Astrocyte (in vitro differentiated cells and primary cell): Measurements from ENCODE around the gene PDZK1. TPM values are rescaled to one million over a fixed set of nuclear protein-coding genes. Genes with fewer than 3 reads are reported as not detected.

Source experiments
- DNase-seq: peaks from one replicate; pipeline ENCODE4 v3.0.0-alpha.2; 2010; ENCODE audit warnings: low read depth
- FAIRE-seq: peaks from 2 replicates; lab custom pipeline; 2011; peaks lifted over from hg19 to GRCh38; lab: Jason Lieb, UNC
- H2AFZ ChIP-seq: 2 replicates; pipeline ENCODE4 v1.6.0; 2012; ENCODE audit warnings: low read depth, low read length, inconsistent platforms
- H3K27ac ChIP-seq: 2 replicates; pipeline ENCODE4 v1.5.1; 2011; ENCODE audit warnings: low read depth, low read length, inconsistent platforms
- H3K27me3 ChIP-seq: 2 replicates; pipeline ENCODE4 v1.6.0; 2011; ENCODE audit warnings: low read length, inconsistent platforms; ENCODE audit not compliant: insufficient read depth
- H3K36me3 ChIP-seq: 2 replicates; pipeline ENCODE4 v1.5.1; 2011; ENCODE audit warnings: low read length, inconsistent platforms; ENCODE audit not compliant: insufficient read depth
- H3K4me1 ChIP-seq: 2 replicates; pipeline ENCODE4 v1.5.1; 2011; ENCODE audit warnings: low read length, inconsistent platforms; ENCODE audit not compliant: insufficient read depth
- H3K4me2 ChIP-seq: 2 replicates; pipeline ENCODE4 v1.6.0; 2012; ENCODE audit warnings: low read length, inconsistent platforms
- H3K4me3 ChIP-seq: 2 replicates; pipeline ENCODE4 v1.5.1; 2011; ENCODE audit warnings: low read depth, mild to moderate bottlenecking, low read length, inconsistent platforms; ENCODE audit not compliant: insufficient read depth
- H3K79me2 ChIP-seq: 2 replicates; pipeline ENCODE4 v1.6.0; 2012; ENCODE audit warnings: mild to moderate bottlenecking, low read length, inconsistent platforms; ENCODE audit not compliant: insufficient read depth
- H3K9ac ChIP-seq: 2 replicates; pipeline ENCODE4 v1.6.0; 2012; ENCODE audit warnings: mild to moderate bottlenecking, low read length, inconsistent platforms
- H3K9me3 ChIP-seq: 2 replicates; pipeline ENCODE4 v1.5.1; 2012; ENCODE audit warnings: low read depth, mild to moderate bottlenecking, low read length, inconsistent platforms; ENCODE audit not compliant: insufficient read depth
- H4K20me1 ChIP-seq: 2 replicates; pipeline ENCODE4 v1.6.0; 2012; ENCODE audit warnings: low read length, inconsistent platforms; ENCODE audit not compliant: insufficient read depth
- H3K27ac Mint-ChIP-seq: one replicate; pipeline ENCODE4 v1.8.0; 2021; ENCODE audit warnings: mild to moderate bottlenecking, mixed read lengths; ENCODE audit not compliant: unreplicated experiment
- H3K27me3 Mint-ChIP-seq: one replicate; pipeline ENCODE4 v1.8.0; 2021; ENCODE audit warnings: low read depth, mixed read lengths; ENCODE audit not compliant: unreplicated experiment
- H3K36me3 Mint-ChIP-seq: one replicate; pipeline ENCODE4 v1.8.0; 2021; ENCODE audit warnings: low read depth, mixed read lengths; ENCODE audit not compliant: unreplicated experiment
- H3K4me1 Mint-ChIP-seq: one replicate; pipeline ENCODE4 v1.8.0; 2021; ENCODE audit warnings: low read depth, mixed read lengths; ENCODE audit not compliant: unreplicated experiment
- H3K4me3 Mint-ChIP-seq: one replicate; pipeline ENCODE4 v1.8.0; 2021; ENCODE audit warnings: mild to moderate bottlenecking, moderate library complexity, mixed read lengths; ENCODE audit not compliant: unreplicated experiment
- H3K9me3 Mint-ChIP-seq: one replicate; pipeline ENCODE4 v1.8.0; 2021; ENCODE audit warnings: mild to moderate bottlenecking, mixed read lengths; ENCODE audit not compliant: unreplicated experiment
- CTCF ChIP-seq: IDR thresholded peaks from 2 replicates; pipeline ENCODE4 v1.5.1; 2011; ENCODE audit warnings: low read depth, mild to moderate bottlenecking, inconsistent platforms, low read length, moderate library complexity; ENCODE audit not compliant: insufficient read depth
- EZH2 ChIP-seq: IDR thresholded peaks from 2 replicates; pipeline ENCODE4 v1.6.1; 2012; ENCODE audit warnings: mild to moderate bottlenecking, low read length, inconsistent platforms; ENCODE audit not compliant: insufficient read depth
- total RNA-seq: library from RNA; stranded (reverse); gene quantifications from 2 replicates; pipeline ENCODE4 v1.2.1, GENCODE V29; 2021

The PDZK1 gene
- total RNA-seq, 1 donor from 2014 or later: 0.68 TPM

GRCh38 chr1:145747398-145748247 is 40.5 kb upstream of the PDZK1 start:
- FAIRE-seq (no peak), DNase-seq (no peak)
- H4K20me1 ChIP-seq: peaks cover 10% of the 10 kb centered on the region
- H3K9ac ChIP-seq: no peak overlapping the region
- H3K4me2 ChIP-seq: no peak overlapping the region
- no peak overlapping the region for H3K4me3 ChIP-seq
- H3K79me2 ChIP-seq: no peaks in the 10 kb centered on the region
- TF ChIP-seq CTCF (no peak), EZH2 (no peak)
- H3K9me3 ChIP-seq: no peaks in the 10 kb centered on the region
- H3K4me1 ChIP-seq: peaks cover 17% of the 10 kb centered on the region
- H3K4me3 Mint-ChIP-seq: no peak overlapping the region
- no peak overlapping the region for H3K27ac Mint-ChIP-seq
- H3K4me1 Mint-ChIP-seq: peaks cover 20% of the 10 kb centered on the region
- H3K27me3 ChIP-seq: no peaks in the 10 kb centered on the region
- no peak overlapping the region for H3K27ac ChIP-seq
- no peak overlapping the region for H2AFZ ChIP-seq
- H3K36me3 ChIP-seq: peaks cover 36% of the 10 kb centered on the region
- H3K27me3 Mint-ChIP-seq: no peaks in the 10 kb centered on the region
- peaks cover 20% of the 10 kb centered on the region for H3K36me3 Mint-ChIP-seq
- H3K9me3 Mint-ChIP-seq: no peaks in the 10 kb centered on the region

GRCh38 chr1:145740269-145740668 is 33.1 kb upstream of the PDZK1 start:
- Histone ChIP-seq H3K9me3 (no peaks in the 10 kb centered on the region), H3K4me2 (peak overlapping the region; percentile 6), H3K79me2 (no peaks in the 10 kb centered on the region), H2AFZ (no peak overlapping the region), H3K4me3 (no peak overlapping the region), H3K27ac (no peak overlapping the region), H3K4me1 (peaks cover 3% of the 10 kb centered on the region), H4K20me1 (peaks cover 5% of the 10 kb centered on the region), H3K27me3 (no peaks in the 10 kb centered on the region), H3K36me3 (peaks cover 10% of the 10 kb centered on the region), H3K9ac (no peak overlapping the region)
- Mint-ChIP-seq H3K36me3 (peaks cover 14% of the 10 kb centered on the region), H3K4me3 (no peak overlapping the region), H3K27ac (no peak overlapping the region), H3K4me1 (no peaks in the 10 kb centered on the region), H3K9me3 (no peaks in the 10 kb centered on the region), H3K27me3 (no peaks in the 10 kb centered on the region)
- DNase-seq (peak; percentile 93), FAIRE-seq (peak; percentile 13)
- TF ChIP-seq EZH2 (no peak), CTCF (no peak)

GRCh38 chr1:145736191-145736590 is 29.0 kb upstream of the PDZK1 start:
- Mint-ChIP-seq H3K27ac (no peak overlapping the region), H3K4me3 (no peak overlapping the region), H3K4me1 (no peaks in the 10 kb centered on the region), H3K9me3 (no peaks in the 10 kb centered on the region), H3K36me3 (peaks cover 12% of the 10 kb centered on the region), H3K27me3 (no peaks in the 10 kb centered on the region)
- Histone ChIP-seq H2AFZ (no peak overlapping the region), H3K4me1 (peaks cover 3% of the 10 kb centered on the region), H3K4me2 (no peak overlapping the region), H4K20me1 (no peaks in the 10 kb centered on the region), H3K79me2 (no peaks in the 10 kb centered on the region), H3K9ac (no peak overlapping the region), H3K9me3 (no peaks in the 10 kb centered on the region), H3K27ac (no peak overlapping the region), H3K36me3 (no peaks in the 10 kb centered on the region), H3K27me3 (no peaks in the 10 kb centered on the region), H3K4me3 (no peak overlapping the region)
- TF ChIP-seq CTCF (no peak), EZH2 (no peak)
- no peak for FAIRE-seq
- no peak for DNase-seq
